Sigmoid colon (tissue), 4 donors: ENCODE measurements around the gene ARHGAP10.

Source experiments
- CTCF ChIP-seq, 4 experiments: fragments of 450-650 bp in 3 of 4; fragments of 200-600 bp in 1 of 4; IDR thresholded peaks; one replicate each; pipeline ENCODE4 v1.5.1; 2016 to 2019; ENCODE audit warnings: antibody characterized with exemption in 4 of 4, mild to moderate bottlenecking in 3 of 4, moderate library complexity in 2 of 4
- POLR2AphosphoS5 ChIP-seq, 4 donors: sonication (generic); formaldehyde crosslinking; IDR thresholded peaks; one replicate each; pipeline ENCODE4 v1.6.1; 2017; ENCODE audit warnings: antibody characterized with exemption in 4 of 4

GRCh38 chr4:147782087-147782781 lies 50.3 kb downstream of the ARHGAP10 start:
- TF ChIP-seq CTCF (IDR thresholded peaks at IDR 0.05) (no peak), POLR2AphosphoS5 (IDR thresholded peaks at IDR 0.05) (no peak)
